T-helper 1 cell treated with Interleukin-12 subunit alpha and Interleukin-12 subunit beta and Interleukin-4 antibody, amounts not matched to agents 30 μg/mL and 1 μg/mL, for 36 hours (primary cell): ENCODE results near the gene CPLX3.

ENCODE experiments used
- H3K27ac Mint-ChIP-seq: one replicate; pipeline ENCODE4 v1.8.0; 2021; ENCODE audit warnings: mild to moderate bottlenecking, mixed read lengths
- H3K27me3 Mint-ChIP-seq: one replicate; pipeline ENCODE4 v1.8.0; 2021; ENCODE audit warnings: low read depth, mixed read lengths
- H3K36me3 Mint-ChIP-seq: one replicate; pipeline ENCODE4 v1.8.0; 2021; ENCODE audit warnings: low read depth, mixed read lengths
- H3K4me1 Mint-ChIP-seq: one replicate; pipeline ENCODE4 v1.8.0; 2021; ENCODE audit warnings: low read depth, mixed read lengths
- H3K4me3 Mint-ChIP-seq: one replicate; pipeline ENCODE4 v1.8.0; 2021; ENCODE audit warnings: mild to moderate bottlenecking, moderate library complexity, mixed read lengths
- H3K9me3 Mint-ChIP-seq: one replicate; pipeline ENCODE4 v1.8.0; 2021; ENCODE audit warnings: mixed read lengths

CPLX3 gene

DNA sequence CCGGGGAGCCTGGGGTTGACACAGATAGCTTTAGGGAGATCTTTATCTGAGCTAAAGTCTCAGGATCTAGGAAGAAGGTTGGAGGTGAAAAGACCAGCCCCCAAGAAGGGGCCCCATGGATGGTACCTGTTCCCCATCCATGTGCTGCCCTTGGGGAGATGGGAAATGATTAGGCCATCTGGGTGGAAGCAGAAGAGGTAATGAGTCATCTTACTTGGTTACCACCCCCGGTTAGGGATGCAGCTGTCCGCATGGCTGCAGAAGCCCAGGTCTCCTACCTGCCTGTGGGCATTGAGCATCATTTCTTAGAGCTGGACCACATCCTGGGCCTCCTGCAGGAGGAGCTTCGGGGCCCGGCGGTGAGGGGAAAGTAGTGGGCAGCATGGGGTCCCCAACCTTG is 3.1 kb upstream of the CPLX3 start:
- no peaks in the 10 kb centered on the region for H3K9me3 Mint-ChIP-seq
- H3K27me3 Mint-ChIP-seq = peaks cover 27% of the 10 kb centered on the region
- H3K4me3 Mint-ChIP-seq = no peak overlapping the region
- peaks cover 10% of the 10 kb centered on the region for H3K4me1 Mint-ChIP-seq
- H3K36me3 Mint-ChIP-seq = no peaks in the 10 kb centered on the region
- no peak overlapping the region for H3K27ac Mint-ChIP-seq

DNA sequence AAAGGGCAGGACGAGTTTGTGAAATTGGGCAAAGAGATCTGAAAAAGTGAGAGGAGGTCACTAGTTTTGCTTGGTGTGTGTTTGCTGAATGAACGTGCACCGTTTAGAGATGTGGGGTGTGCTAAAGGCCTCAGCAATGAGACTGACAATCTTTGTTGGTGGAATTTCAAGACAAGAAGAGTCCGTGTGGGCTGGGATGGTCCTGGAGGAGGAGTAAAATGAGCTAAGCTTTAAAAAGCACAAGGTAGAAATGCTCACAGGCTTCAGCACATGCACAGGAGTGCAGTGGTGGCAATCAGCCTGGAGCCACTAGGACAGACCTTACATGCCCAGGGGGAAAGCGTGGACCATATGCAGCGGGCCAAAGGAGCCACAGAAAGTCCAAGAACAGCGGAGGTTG is 1.5 kb upstream of the CPLX3 start:
- no peak overlapping the region for H3K27ac Mint-ChIP-seq
- no peaks in the 10 kb centered on the region for H3K4me1 Mint-ChIP-seq
- H3K9me3 Mint-ChIP-seq = no peaks in the 10 kb centered on the region
- H3K4me3 Mint-ChIP-seq = no peak overlapping the region
- H3K36me3 Mint-ChIP-seq = no peaks in the 10 kb centered on the region
- peaks cover 27% of the 10 kb centered on the region for H3K27me3 Mint-ChIP-seq

DNA sequence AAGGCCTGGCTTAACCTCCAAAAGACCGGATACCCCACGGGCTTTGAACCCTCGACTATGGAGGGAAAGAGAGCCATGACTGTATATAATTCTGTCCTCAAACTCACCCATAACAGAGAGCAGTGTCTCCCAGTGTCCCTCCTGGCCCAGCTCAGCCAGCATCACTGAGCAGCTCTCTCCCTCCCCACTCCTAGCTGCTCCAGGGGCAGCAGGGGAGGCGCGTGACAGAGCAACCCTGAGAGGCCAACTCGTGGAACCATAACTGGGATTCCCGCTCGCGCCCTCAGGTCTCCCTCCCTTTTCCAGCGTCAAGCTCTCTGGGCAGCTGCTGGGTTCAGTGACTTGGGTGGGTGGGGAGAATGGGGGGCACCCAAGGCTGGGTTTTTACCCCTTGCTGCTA is 561 bp upstream of the CPLX3 start:
- H3K36me3 Mint-ChIP-seq = no peaks in the 10 kb centered on the region
- no peak overlapping the region for H3K4me3 Mint-ChIP-seq
- no peaks in the 10 kb centered on the region for H3K4me1 Mint-ChIP-seq
- H3K27ac Mint-ChIP-seq = no peak overlapping the region
- no peaks in the 10 kb centered on the region for H3K9me3 Mint-ChIP-seq
- peaks cover 27% of the 10 kb centered on the region for H3K27me3 Mint-ChIP-seq

DNA sequence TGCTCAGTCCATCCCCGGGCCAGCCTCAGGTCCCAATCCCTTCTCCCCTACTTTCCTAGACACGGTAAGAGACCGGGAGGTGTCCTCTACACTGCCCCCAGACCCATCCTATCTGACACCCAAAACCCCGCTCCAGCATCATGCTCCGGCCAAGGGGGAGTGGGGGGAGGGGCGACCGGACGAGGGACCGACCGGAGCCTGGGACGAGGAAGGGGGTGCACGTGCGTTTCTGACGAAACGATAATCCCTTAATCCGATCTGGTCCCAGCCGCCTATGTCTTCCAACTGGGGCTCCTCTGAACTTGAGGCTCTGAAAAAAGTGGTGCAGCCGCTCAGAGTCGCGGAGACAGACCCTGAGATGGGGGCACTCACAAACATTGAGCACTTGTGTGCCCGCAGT is 494 bp downstream of the CPLX3 start:
- Mint-ChIP-seq H3K9me3 (no peaks in the 10 kb centered on the region), H3K36me3 (no peaks in the 10 kb centered on the region), H3K27ac (no peak overlapping the region), H3K4me1 (no peaks in the 10 kb centered on the region), H3K27me3 (peaks cover 27% of the 10 kb centered on the region), H3K4me3 (no peak overlapping the region)

DNA sequence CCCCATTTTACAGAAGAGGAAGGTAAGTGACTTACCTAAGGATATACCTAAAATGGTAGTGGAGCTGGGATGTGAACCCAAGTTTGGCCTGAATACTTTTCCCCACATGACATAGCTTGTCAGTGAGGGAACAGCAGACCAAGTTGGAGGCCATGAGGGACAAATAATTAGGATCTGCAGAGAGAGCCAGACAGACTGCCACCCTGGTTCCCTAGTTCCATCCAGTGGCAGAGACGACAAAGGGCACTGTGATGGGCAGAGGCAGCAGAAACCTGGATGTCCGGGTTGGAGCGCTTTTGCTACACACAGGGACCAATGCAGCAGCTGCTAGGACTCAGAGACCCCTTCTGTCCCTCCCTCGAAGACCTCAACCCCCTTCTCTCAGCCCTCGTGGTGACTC is 1.2 kb downstream of the CPLX3 start:
- Mint-ChIP-seq H3K9me3 (no peaks in the 10 kb centered on the region), H3K36me3 (no peaks in the 10 kb centered on the region), H3K27ac (no peak overlapping the region), H3K27me3 (peaks cover 27% of the 10 kb centered on the region), H3K4me3 (no peak overlapping the region), H3K4me1 (no peaks in the 10 kb centered on the region)

DNA sequence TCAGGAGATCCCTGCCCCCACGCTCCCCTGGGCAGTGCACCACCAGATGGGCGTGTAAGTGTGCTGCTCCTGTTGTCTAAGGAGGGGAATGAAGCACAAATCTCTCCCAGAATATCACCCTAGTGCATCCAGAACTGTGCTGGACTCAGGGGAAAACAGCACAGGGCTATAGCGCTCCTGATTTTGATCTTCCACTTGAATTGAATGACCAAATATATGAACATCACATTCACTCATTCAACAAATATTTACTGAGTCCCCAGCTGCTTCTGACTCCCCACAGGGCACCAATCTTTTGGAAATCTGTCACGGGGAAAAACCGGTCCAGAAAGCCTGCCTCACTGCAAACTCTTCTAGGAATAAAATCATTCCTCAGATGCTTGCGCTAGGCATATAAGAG is 2.4 kb downstream of the CPLX3 start:
- H3K27me3 Mint-ChIP-seq = peaks cover 27% of the 10 kb centered on the region
- no peak overlapping the region for H3K4me3 Mint-ChIP-seq
- H3K4me1 Mint-ChIP-seq = no peaks in the 10 kb centered on the region
- no peaks in the 10 kb centered on the region for H3K9me3 Mint-ChIP-seq
- no peaks in the 10 kb centered on the region for H3K36me3 Mint-ChIP-seq
- no peak overlapping the region for H3K27ac Mint-ChIP-seq

DNA sequence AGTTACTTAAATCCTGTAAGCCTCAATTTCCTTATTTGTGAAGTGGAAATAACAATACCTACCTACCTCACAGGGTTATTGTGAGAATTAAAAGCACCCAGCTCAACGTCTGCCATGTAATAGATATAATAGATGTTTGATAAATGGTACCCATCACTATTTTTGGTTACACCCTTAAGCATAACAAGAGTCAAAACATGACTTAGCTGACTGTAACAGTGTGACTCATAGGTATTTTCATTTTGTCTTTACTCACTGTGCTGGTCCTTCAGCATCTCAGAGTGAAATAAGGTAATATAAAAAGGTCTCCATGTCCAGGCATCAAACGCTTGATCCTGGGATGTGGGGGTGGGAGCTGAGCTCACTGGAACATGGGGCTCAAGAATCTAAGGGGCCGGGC is 3.1 kb downstream of the CPLX3 start:
- Mint-ChIP-seq H3K4me1 (no peaks in the 10 kb centered on the region), H3K27me3 (peaks cover 27% of the 10 kb centered on the region), H3K36me3 (no peaks in the 10 kb centered on the region), H3K4me3 (no peak overlapping the region), H3K27ac (no peak overlapping the region), H3K9me3 (no peaks in the 10 kb centered on the region)

DNA sequence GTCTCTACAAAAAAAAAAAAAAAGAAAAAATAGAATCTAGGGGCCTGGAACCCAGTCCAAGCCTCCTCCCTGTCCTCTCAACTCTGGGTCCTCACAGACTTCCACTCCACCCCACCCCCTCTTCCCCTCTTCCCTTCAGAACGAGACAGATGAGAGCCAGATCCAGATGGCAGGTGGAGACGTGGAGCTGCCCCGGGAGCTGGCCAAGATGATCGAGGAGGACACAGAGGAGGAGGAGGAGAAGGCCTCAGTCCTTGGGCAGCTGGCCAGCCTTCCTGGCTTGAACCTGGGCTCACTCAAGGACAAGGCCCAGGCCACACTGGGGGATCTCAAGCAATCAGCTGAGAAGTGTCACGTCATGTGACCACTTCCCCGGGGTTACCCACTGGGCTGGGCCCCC is 3.6 kb downstream of the CPLX3 start:
- H3K27me3 Mint-ChIP-seq = peaks cover 23% of the 10 kb centered on the region
- H3K4me3 Mint-ChIP-seq = no peak overlapping the region

DNA sequence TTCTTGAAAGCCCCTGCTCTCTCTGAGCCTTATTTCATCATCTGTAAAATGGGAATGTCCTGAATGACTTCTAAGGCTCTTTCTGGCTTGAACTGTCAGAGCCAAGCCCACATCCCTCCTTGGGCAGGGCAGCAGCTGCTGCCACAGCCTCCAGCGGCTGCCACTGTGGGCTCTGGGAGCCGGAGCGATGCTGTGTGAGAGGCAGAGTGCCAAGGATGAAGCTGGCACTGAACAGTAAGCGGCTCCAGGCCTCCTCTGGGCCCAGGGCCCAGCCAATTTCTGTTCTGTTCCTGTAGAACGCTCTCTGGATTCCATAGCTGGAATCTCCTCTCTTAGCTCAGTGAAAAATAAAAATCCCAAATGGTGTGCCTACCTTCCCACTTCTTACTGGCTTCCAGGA is 4.4 kb downstream of the CPLX3 start:
- Mint-ChIP-seq H3K27me3 (peaks cover 17% of the 10 kb centered on the region), H3K4me3 (no peak overlapping the region), H3K36me3 (peaks cover 3% of the 10 kb centered on the region), H3K9me3 (no peaks in the 10 kb centered on the region), H3K4me1 (peaks cover 3% of the 10 kb centered on the region), H3K27ac (no peak overlapping the region)

More for the DNA sequence above, 3.6 kb downstream of the CPLX3 start:
- Mint-ChIP-seq H3K9me3 (no peaks in the 10 kb centered on the region), H3K27ac (no peak overlapping the region), H3K36me3 (peaks cover under 1% of the 10 kb centered on the region), H3K4me1 (peaks cover under 1% of the 10 kb centered on the region)

DNA sequence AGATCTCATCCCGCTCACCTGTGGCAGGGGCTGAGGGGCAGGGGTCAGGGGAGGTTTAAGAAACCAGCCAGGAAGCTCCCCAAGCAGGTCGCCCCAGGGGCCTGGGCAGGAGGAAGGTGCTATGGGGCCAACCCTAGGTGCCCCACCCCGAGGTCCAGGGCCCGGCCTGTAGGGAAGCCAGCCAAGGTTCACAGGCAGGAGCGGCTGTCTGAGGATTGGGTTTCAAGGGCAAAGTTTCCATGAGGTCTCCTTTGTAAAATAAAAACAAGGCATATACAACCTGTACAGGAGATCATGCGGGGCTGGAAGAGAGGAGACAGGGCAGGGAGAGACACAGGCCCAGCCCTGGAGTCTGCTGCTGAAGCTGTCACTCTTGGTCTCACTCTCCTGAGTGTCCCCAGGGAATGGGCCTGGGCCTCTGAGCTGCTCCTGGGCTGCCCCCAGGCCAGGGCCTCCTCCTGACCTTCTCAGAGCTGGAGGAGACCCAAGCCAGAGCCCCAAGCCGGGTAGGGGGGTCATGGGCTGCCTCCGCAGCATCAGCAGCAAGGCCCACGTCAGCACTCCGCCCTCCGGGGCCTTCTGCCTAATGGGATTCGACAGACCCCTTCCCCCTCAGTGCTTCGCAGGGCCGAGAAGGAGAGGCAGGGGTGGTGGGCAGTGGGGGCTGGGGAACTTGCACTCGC is 5.5 kb downstream of the CPLX3 start:
- no peaks in the 10 kb centered on the region for H3K9me3 Mint-ChIP-seq
- H3K4me3 Mint-ChIP-seq = no peak overlapping the region
- H3K27me3 Mint-ChIP-seq = peaks cover 12% of the 10 kb centered on the region
- no peak overlapping the region for H3K27ac Mint-ChIP-seq
- H3K36me3 Mint-ChIP-seq = peaks cover 3% of the 10 kb centered on the region
- peaks cover 3% of the 10 kb centered on the region for H3K4me1 Mint-ChIP-seq

DNA sequence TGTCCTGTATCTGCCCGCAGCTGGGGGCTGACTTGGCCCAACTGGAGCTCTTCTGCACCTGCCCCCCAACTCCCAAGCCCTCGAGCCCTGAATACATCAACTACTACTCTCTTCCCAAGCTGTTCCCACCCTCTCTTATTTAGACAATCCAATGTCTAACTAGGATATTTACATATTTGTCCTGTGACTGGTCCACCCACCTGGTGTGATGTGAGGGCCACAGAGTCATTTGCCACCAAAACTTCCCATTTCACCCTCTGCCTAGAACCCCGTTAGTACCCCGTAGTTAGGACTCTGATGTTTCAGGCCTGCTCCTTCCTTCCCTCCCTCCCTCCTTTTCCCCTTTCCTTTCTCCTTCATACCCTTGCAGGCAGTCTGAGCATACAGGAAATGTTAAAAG is 6.4 kb downstream of the CPLX3 start:
- peaks cover 3% of the 10 kb centered on the region for H3K4me1 Mint-ChIP-seq
- no peaks in the 10 kb centered on the region for H3K9me3 Mint-ChIP-seq
- peaks cover 4% of the 10 kb centered on the region for H3K27me3 Mint-ChIP-seq
- H3K27ac Mint-ChIP-seq = no peak overlapping the region
- H3K36me3 Mint-ChIP-seq = peaks cover 3% of the 10 kb centered on the region
- H3K4me3 Mint-ChIP-seq = no peak overlapping the region

DNA sequence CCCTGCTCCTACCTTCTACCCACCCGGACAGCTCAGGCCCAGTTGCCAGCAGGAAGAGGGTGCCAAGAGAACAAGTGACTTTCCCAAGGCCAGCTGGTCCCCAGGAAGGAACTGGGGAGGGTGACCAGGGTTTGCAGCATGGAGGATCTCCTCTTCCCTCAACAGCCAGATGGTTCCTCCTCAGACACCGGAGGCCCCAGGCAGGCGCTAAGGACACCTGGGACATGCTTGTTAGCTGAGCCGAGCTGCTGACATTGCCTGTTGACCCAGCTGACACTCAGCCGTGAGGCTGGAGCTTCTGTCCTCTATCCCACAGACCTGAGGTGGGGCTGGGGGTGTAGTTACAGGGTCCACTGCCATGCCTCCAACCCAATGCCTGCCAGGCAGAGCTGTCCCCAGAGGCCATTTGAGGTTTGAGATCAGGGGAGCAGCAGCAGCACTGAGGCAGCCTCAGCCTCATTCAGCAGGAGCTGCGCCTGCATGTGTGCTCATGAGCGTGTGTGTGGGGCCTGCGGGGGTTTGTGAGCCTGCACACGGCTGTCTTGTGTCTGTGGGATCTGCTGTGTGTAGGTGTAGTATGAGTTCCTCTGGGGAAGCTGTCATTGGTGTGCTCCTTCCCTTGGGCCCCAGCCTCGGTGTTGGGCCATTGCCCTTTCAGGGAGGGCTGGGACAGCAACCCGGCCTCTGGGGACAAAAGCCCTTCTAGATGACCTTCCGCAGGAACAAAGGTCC is 7.1 kb downstream of the CPLX3 start:
- Mint-ChIP-seq H3K4me3 (no peak overlapping the region), H3K4me1 (peaks cover 3% of the 10 kb centered on the region), H3K9me3 (no peaks in the 10 kb centered on the region), H3K27me3 (no peaks in the 10 kb centered on the region), H3K27ac (no peak overlapping the region), H3K36me3 (peaks cover 3% of the 10 kb centered on the region)

DNA sequence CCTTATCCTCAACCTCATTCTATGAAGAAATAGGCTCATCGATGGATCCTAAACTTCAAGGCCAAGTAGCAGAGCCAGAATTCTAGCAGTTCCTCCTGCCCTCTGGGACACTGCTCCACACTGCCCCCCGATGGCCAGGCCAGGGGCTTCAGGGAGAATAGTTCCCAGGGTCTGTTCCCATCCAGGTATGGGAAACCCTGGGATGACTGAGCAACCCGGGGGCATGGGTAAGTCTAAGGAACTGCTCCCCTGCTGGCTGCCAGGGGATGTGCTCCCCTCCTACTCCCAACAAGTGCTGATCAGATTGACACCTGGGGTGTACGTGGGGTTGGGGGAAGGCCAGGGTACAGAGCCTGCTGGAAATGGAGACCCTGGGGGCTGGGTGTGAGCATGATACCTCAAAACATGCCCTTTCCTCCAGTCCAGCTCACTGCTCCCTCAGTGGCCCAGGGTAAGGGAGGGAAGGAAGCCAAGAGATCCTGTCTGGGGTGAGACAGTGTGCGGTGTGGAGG is 8.9 kb downstream of the CPLX3 start:
- H3K27me3 Mint-ChIP-seq = no peaks in the 10 kb centered on the region
- H3K4me3 Mint-ChIP-seq = no peak overlapping the region
- H3K36me3 Mint-ChIP-seq = peaks cover 6% of the 10 kb centered on the region
- no peaks in the 10 kb centered on the region for H3K9me3 Mint-ChIP-seq
- H3K4me1 Mint-ChIP-seq = peaks cover 3% of the 10 kb centered on the region
- H3K27ac Mint-ChIP-seq = no peak overlapping the region

DNA sequence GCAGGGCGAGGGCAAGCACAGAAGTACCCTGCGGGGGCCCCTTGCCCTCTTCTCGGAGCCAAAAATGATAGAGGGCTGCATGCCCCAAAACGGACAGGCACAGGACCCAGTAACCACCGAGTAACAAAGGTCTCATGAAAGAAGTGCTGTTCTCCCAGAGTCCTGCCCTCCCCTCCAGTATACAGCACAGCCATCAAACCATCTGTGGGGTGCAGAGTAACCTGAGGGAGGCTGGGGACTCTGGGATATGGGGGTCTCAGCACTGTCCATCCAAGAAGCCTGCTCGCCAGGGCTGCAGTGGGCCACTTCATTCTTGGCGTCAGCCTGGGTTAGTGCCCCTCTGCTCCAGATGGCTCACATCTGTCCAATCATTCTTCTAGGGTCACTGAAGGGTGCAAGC is 10.4 kb downstream of the CPLX3 start:
- Mint-ChIP-seq H3K36me3 (peaks cover 10% of the 10 kb centered on the region), H3K9me3 (no peaks in the 10 kb centered on the region), H3K27ac (no peak overlapping the region), H3K27me3 (no peaks in the 10 kb centered on the region), H3K4me3 (no peak overlapping the region), H3K4me1 (peaks cover 12% of the 10 kb centered on the region)

DNA sequence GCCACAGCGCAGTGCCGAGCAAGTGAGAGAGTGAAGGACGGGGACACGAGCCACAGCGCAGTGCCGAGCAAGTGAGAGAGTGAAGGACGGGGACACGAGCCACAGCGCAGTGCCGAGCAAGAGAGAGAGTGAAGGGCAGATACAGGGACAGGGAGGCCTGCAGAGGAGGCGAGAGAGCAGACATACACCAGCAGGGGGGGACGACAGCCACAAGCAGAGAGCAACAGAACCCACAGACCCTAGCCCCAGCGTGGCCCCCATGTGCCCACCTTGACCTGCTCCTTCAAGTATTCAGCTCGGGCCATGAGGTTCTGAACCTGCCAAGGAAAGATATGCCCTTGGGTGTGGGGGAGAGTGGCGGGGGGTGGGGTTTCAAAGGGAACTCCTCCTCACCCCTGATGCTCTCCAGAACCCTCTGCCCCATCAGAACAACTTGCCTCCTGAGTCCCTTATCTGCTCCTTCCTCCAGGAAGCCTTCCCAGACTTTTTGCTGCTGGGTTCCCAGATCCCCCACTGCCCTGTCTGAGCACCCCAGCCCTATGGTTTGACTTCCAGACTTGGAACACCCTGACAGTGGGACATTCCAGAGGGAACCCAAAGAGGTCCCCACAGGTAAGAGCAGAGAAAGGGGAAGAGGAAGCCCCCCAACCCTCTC is 11.2 kb downstream of the CPLX3 start:
- Mint-ChIP-seq H3K27me3 (no peaks in the 10 kb centered on the region), H3K36me3 (peaks cover 13% of the 10 kb centered on the region), H3K4me3 (no peak overlapping the region), H3K27ac (no peak overlapping the region), H3K4me1 (peaks cover 19% of the 10 kb centered on the region), H3K9me3 (no peaks in the 10 kb centered on the region)
